Calu3 (cell line): ENCODE data around the gene A1BG. TPM values are rescaled to one million over a fixed set of nuclear protein-coding genes. Genes with fewer than 3 reads are reported as not detected.

Experiments used
- BruUV-seq: library from RNA; stranded (reverse); fragments of 400-500 nt; replicated peaks from 2 replicates; lab custom pipeline; 2021; lab: Mats Ljungman, UMichigan
- CTCF ChIA-PET: fragments of 300-600 bp; sonication (Branson Sonifier 250); formaldehyde crosslinking; loops from one replicate; lab custom pipeline; 2022; ENCODE audit warnings: antibody characterized with exemption; lab: Charles Lee
- DNase-seq: peaks from one replicate; pipeline ENCODE4 v3.0.0; 2022
- H3K27ac Mint-ChIP-seq: one replicate; pipeline ENCODE4 v1.8.0; 2022; ENCODE audit warnings: mixed read lengths; ENCODE audit not compliant: unreplicated experiment
- H3K27me3 Mint-ChIP-seq: one replicate; pipeline ENCODE4 v1.8.0; 2022; ENCODE audit warnings: mixed read lengths; ENCODE audit not compliant: unreplicated experiment
- H3K36me3 Mint-ChIP-seq: one replicate; pipeline ENCODE4 v1.8.0; 2022; ENCODE audit warnings: mild to moderate bottlenecking, moderate library complexity, mixed read lengths; ENCODE audit not compliant: insufficient read depth, unreplicated experiment
- H3K4me1 Mint-ChIP-seq: one replicate; pipeline ENCODE4 v1.8.0; 2022; ENCODE audit warnings: mild to moderate bottlenecking, low read depth, mixed read lengths; ENCODE audit not compliant: unreplicated experiment
- H3K4me3 Mint-ChIP-seq: one replicate; pipeline ENCODE4 v1.8.0; 2022; ENCODE audit warnings: mild to moderate bottlenecking, low read depth, moderate library complexity, mixed read lengths; ENCODE audit not compliant: unreplicated experiment
- H3K9me3 Mint-ChIP-seq: one replicate; pipeline ENCODE4 v1.8.0; 2022; ENCODE audit warnings: low read depth, mixed read lengths; ENCODE audit not compliant: unreplicated experiment
- CTCF ChIP-seq: fragments of 200-600 bp; IDR thresholded peaks from one replicate; pipeline ENCODE4 v1.8.0; 2022; ENCODE audit warnings: antibody characterized with exemption; ENCODE audit not compliant: unreplicated experiment
- intact Hi-C: fragments of 100-400 bp; cut with micrococcal nuclease; formaldehyde crosslinking; loops from one replicate; pipeline ENCODE4 v1.10.0; 2022; ENCODE audit not compliant: unreplicated experiment
- total RNA-seq: library from RNA; stranded (reverse); gene quantifications from 2 replicates; pipeline ENCODE4 v1.2.3, GENCODE V29; 2022

Gene A1BG
- total RNA-seq, 1 experiment from 2014 or later, result not detected

GRCh38 chr19:58355908-58356765 is 2.8 kb upstream of the A1BG start:
- no TSS peak for BruUV-seq
- no peak for DNase-seq
- TF ChIP-seq CTCF, result no peak
- CTCF ChIA-PET, result interaction anchor here (0.6 kb wide), 1 partner anchor 218 kb away, joined by 3 read pairs; no protein-coding TSS in a partner anchor
- Mint-ChIP-seq H3K27me3 (peaks cover 19% of the 10 kb centered on the region), H3K36me3 (no peaks in the 10 kb centered on the region), H3K4me1 (no peaks in the 10 kb centered on the region), H3K27ac (no peak overlapping the region), H3K9me3 (no peaks in the 10 kb centered on the region), H3K4me3 (no peak overlapping the region)
- intact Hi-C loops, result no loop called here

GRCh38 chr19:58355215-58355796 is 2.0 kb upstream of the A1BG start:
- no peak for TF ChIP-seq CTCF
- Mint-ChIP-seq H3K4me1 (no peaks in the 10 kb centered on the region), H3K27ac (no peak overlapping the region), H3K27me3 (peaks cover 28% of the 10 kb centered on the region), H3K4me3 (no peak overlapping the region), H3K9me3 (no peaks in the 10 kb centered on the region), H3K36me3 (no peaks in the 10 kb centered on the region)
- CTCF ChIA-PET, result interaction anchor here (0.6 kb wide), 1 partner anchor 217 kb away, joined by 3 read pairs; no protein-coding TSS in a partner anchor
- intact Hi-C loops, result no loop called here
- DNase-seq, result no peak
- BruUV-seq, result no TSS peak

- TF ChIP-seq CTCF, result no peak
- DNase-seq, result no peak
- intact Hi-C loops, result no loop called here
- Mint-ChIP-seq H3K4me1 (peaks cover 5% of the 10 kb centered on the region), H3K9me3 (no peaks in the 10 kb centered on the region), H3K4me3 (no peak overlapping the region), H3K27ac (no peak overlapping the region), H3K27me3 (peaks cover 35% of the 10 kb centered on the region), H3K36me3 (no peaks in the 10 kb centered on the region)
- no TSS peak for BruUV-seq
- CTCF ChIA-PET, result no interaction called here
These were observed 1.3 kb upstream of the A1BG start for GRCh38 chr19:58354478-58355030.

- peaks cover 10% of the 10 kb centered on the region for H3K4me1 Mint-ChIP-seq
- intact Hi-C loops, result no loop called here
- no peaks in the 10 kb centered on the region for H3K9me3 Mint-ChIP-seq
- peaks cover 42% of the 10 kb centered on the region for H3K27me3 Mint-ChIP-seq
- H3K36me3 Mint-ChIP-seq, result no peaks in the 10 kb centered on the region
- no peak for DNase-seq
- H3K27ac Mint-ChIP-seq, result no peak overlapping the region
- no peak for TF ChIP-seq CTCF
- CTCF ChIA-PET, result no interaction called here
- H3K4me3 Mint-ChIP-seq, result no peak overlapping the region
- no TSS peak for BruUV-seq
These were observed 605 bp upstream of the A1BG start for GRCh38 chr19:58353717-58354477.
